ENCODE data around the gene CALHM3.

Gene CALHM3

GRCh38 chr10:103447187-103447586 lies 31.9 kb downstream of the CALHM3 start:
- peaks cover 4 to 7% of the 10 kb centered on the region in 2 experiments for H3K4me1 ChIP-seq (ENCODE audit: control insufficient read depth in 1 of 2, insufficient read depth in 1 of 2, low read depth in 1 of 2, low read length in 1 of 2)
- H3K36me3 ChIP-seq, result peaks cover 44% of the 10 kb centered on the region

GRCh38 chr10:103445767-103446567 lies 33.1 kb downstream of the CALHM3 start:
- Histone ChIP-seq H3K27me3 (peaks cover 17% of the 10 kb centered on the region), H3K27ac (no peak overlapping the region), H3K36me3 (peaks cover 56% of the 10 kb centered on the region), H3K9me3 (no peaks in the 10 kb centered on the region), H3K4me3 (ENCODE audit: low read depth in 1 of 2, low read length in 1 of 2) (no peak overlapping the region), H3K4me1 (ENCODE audit: control insufficient read depth in 1 of 2, insufficient read depth in 1 of 2, low read depth in 1 of 2, low read length in 1 of 2) (peaks cover 0 to under 1% of the 10 kb centered on the region in 2 experiments)
- no peak for TF ChIP-seq CTCF (IDR thresholded peaks at IDR 0.05)

More at GRCh38 chr10:103447187-103447586, 31.9 kb downstream of the CALHM3 start:
- Histone ChIP-seq H3K27me3 (peaks cover 29% of the 10 kb centered on the region), H3K4me3 (ENCODE audit: low read depth in 1 of 2, low read length in 1 of 2) (no peak overlapping the region), H3K27ac (no peak overlapping the region), H3K9me3 (no peaks in the 10 kb centered on the region)
- TF ChIP-seq CTCF (IDR thresholded peaks at IDR 0.05), result no peak

- no peak overlapping the region for H3K4me3 ChIP-seq (ENCODE audit: low read depth in 1 of 2, low read length in 1 of 2)
- H3K4me1 ChIP-seq (ENCODE audit: control insufficient read depth in 1 of 2, insufficient read depth in 1 of 2, low read depth in 1 of 2, low read length in 1 of 2), result no peaks in the 10 kb centered on the region
- TF ChIP-seq CTCF (IDR thresholded peaks at IDR 0.05), result no peak
- H3K9me3 ChIP-seq, result no peaks in the 10 kb centered on the region
- peaks cover 11% of the 10 kb centered on the region for H3K27me3 ChIP-seq
- H3K36me3 ChIP-seq, result peaks cover 61% of the 10 kb centered on the region
- no peak overlapping the region for H3K27ac ChIP-seq
These were observed 33.7 kb downstream of the CALHM3 start for GRCh38 chr10:103445366-103445765.

GRCh38 chr10:103444478-103444877 lies 34.6 kb downstream of the CALHM3 start:
- peaks cover 70% of the 10 kb centered on the region for H3K36me3 ChIP-seq
- no peaks in the 10 kb centered on the region for H3K4me1 ChIP-seq (ENCODE audit: control insufficient read depth in 1 of 2, insufficient read depth in 1 of 2, low read depth in 1 of 2, low read length in 1 of 2)
- TF ChIP-seq CTCF (IDR thresholded peaks at IDR 0.05), result no peak

GRCh38 chr10:103443475-103444185 lies 35.4 kb downstream of the CALHM3 start:
- Histone ChIP-seq H3K27me3 (no peaks in the 10 kb centered on the region), H3K4me3 (ENCODE audit: low read depth in 1 of 2, low read length in 1 of 2) (no peak overlapping the region), H3K27ac (no peak overlapping the region), H3K4me1 (ENCODE audit: control insufficient read depth in 1 of 2, insufficient read depth in 1 of 2, low read depth in 1 of 2, low read length in 1 of 2) (no peaks in the 10 kb centered on the region), H3K36me3 (peaks cover 79% of the 10 kb centered on the region), H3K9me3 (no peaks in the 10 kb centered on the region)
- no peak for TF ChIP-seq CTCF (IDR thresholded peaks at IDR 0.05)

More at GRCh38 chr10:103444478-103444877, 34.6 kb downstream of the CALHM3 start:
- Histone ChIP-seq H3K4me3 (ENCODE audit: low read depth in 1 of 2, low read length in 1 of 2) (no peak overlapping the region), H3K27me3 (peaks cover 2% of the 10 kb centered on the region), H3K9me3 (no peaks in the 10 kb centered on the region), H3K27ac (no peak overlapping the region)

All from neutrophil (primary cell).